Stimulated activated CD4-positive, alpha-beta T cell treated with anti-CD3 and anti-CD28 coated beads, Interleukin-2, amount 100 ng/mL, for 24 hours (primary cell): ENCODE data around the gene SCNM1.
A peak's percentile ranks its signal among the peaks of the same experiment; 100 is the strongest.
"Not testable (repeated sequence)": the region's sequence is repeated elsewhere in the genome, so short reads cannot be mapped to it uniquely, and the experiment has no call there.

Experiments
- DNase-seq, 2 donors: peaks; one replicate each; pipeline ENCODE4 v3.0.0-alpha.2; 2020

The SCNM1 gene

GRCh38 chr1:151147132-151147503 lies 18.8 kb upstream of the SCNM1 start:
- no peak for DNase-seq

- no peak for DNase-seq
These were observed 18.3 kb upstream of the SCNM1 start for GRCh38 chr1:151147665-151148064.

DNA sequence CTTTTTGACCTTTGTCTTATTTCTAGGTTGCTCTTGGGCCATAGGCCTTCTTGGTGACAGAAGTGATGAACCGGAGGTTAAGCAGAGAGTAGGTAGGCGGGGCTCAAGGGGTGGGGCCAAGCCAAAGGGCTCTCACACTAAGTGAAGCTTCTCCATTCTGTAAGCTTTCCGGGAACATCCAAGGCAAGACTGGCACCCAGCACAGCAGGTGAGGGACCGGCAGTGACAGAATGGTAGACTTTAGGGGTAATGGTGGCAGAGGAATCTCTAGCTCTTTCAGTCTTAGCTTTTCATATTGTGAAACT lies 9.5 kb upstream of the SCNM1 start, which contains the start of gene TNFAIP8L2:
Gene TNFAIP8L2, plus strand, starts transcription at position 135 of the 305 bp plus-strand sequence. CDS start 2,049 bp downstream, outside the sequence.
- peak; percentile 83 to 87 for DNase-seq

DNA sequence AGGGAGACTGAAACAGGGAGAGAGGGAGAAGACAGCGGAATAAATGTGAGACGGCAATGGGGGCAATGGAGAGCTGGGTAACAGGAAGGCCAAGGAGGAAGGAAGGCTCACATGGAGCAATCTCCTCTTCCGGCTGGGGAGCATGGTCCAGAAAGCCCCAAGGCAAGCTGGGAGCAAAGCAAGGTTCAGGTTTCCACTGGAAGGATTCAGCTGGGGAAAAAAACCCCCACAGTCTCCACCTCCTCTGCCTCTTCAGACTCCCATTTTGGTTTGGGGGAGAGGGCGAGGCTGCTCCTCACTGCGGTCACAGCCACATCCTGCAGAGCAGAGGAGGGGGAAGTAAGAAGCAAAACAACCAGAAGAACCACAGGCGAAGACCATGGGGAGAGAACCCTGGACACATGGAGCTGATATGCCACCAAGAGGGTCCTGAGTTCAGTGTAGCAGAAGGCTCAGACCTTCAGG lies 8.8 kb upstream of the SCNM1 start:
- peak; percentile 64 to 69 for DNase-seq

GRCh38 chr1:151158326-151158725 lies 7.6 kb upstream of the SCNM1 start:
- DNase-seq, result peak; percentile 63 to 67

DNA sequence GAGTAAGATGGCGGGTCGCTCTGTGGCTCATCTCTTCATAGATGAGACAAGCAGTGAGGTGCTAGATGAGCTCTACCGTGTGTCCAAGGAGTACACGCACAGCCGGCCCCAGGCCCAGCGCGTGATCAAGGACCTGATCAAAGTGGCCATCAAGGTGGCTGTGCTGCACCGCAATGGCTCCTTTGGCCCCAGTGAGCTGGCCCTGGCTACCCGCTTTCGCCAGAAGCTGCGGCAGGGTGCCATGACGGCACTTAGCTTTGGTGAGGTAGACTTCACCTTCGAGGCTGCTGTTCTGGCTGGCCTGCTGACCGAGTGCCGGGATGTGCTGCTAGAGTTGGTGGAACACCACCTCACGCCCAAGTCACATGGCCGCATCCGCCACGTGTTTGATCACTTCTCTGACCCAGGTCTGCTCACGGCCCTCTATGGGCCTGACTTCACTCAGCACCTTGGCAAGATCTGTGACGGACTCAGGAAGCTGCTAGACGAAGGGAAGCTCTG lies 7.1 kb upstream of the SCNM1 start:
- peak in 1 of 2 donors; percentile 20 for DNase-seq

DNA sequence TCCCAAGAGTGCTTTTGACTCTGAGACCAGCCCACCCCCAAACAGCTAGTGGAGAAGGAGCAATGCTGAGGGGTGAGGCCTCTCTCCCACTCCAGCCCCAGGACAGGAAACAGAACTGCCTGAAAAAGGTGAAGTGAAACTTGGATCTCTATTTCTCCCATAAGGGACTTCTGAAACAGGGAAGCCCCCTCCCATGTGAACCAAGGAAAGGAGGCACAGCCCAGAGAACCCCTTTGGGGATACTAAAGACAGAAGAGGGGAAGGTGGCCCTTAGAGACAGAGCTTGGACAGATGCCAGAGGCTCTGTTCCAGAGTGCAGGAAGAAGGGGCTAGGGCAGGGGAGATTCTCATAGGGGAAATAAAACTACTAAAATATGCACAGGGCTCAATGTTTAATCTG lies 6.6 kb upstream of the SCNM1 start:
- DNase-seq, result no peak

GRCh38 chr1:151164732-151165280 lies 1.1 kb upstream of the SCNM1 start:
- no peak for DNase-seq

- peak in 1 of 2 donors; percentile 24 for DNase-seq
These were observed 635 bp upstream of the SCNM1 start for GRCh38 chr1:151165281-151165737.

GRCh38 chr1:151166505-151166956 lies 587 bp downstream of the SCNM1 start:
- DNase-seq, result no peak

- no peak for DNase-seq
These were observed 1.2 kb downstream of the SCNM1 start for GRCh38 chr1:151167116-151167515.

DNA sequence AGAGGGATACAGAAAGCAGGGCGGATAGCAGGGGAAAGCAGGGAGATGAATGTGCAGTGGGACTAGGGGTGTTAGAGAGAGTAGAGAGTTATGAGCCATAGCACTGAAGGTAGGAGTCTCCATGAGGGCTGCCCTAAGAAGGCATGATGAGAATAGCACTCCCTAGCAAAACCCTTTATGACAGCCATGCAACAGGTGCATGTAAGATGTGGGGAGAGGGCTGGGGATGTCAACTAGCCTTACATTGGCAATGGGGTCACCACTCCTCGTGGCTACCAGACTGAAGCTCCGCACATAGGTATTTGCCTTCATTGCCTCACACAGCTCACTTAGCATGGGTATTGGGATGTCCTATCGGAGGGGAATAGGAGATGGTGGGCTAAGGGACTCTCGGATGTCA lies 5.2 kb downstream of the SCNM1 start:
- DNase-seq, result no peak

DNA sequence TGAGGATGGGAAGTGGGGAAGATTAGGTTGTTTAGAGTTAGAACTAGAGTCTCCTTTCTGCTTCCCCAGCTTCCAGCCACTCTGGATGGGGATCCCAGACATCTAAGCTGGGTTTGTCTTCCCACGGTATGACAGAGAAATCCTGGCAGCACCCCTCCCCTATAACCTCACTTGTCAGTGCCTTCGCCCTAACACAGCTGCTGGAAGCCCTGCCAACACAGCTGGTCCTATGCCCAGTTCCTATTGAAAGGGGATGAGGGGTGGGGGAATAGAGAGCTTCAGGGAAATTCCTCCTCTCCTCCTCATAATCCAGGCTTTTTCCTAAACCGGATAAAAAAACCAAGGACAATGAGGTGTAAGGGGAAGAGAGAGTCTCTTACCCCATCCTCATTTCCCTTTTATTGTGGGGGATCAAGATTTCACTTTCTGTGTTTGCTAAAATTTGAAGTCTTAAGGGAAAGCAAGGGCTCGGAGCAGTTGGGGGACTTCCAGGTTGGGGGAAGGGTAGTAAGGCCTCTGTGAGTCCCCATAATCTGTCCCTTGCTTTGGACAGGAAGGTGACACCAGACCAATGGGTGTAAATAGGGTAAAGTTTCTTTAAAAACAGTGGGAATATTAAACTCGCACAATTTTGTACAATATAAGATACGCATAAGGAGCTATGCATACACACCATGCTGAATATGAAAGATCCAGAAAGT lies 9.2 kb downstream of the SCNM1 start:
- no peak for DNase-seq

DNA sequence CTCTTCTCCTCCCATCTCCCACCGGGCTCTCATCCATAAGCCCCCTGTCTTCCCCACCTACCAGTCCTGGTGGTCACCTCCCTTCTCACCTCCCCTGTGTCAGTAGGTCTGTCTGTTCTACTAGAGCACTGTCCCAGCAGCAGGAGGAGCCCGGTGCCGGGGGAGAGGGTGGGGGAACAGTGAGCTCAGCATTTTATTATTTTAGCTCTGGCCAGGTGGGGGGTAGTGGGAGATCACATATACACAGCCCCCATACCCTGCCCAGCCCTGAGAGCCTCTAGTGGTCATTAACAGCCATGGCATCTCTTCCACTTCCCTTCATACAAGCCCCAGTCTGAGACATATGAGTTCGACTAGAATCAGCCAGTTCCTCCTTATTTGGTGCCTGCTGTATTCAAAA lies 9.9 kb downstream of the SCNM1 start, which contains the start of gene TMOD4:
Gene TMOD4, minus strand, starts transcription at position 119 of the 400 bp plus-strand sequence. CDS start 1,106 bp downstream, outside the sequence.
- no peak for DNase-seq

GRCh38 chr1:151176514-151177045 lies 10.6 kb downstream of the SCNM1 start:
- DNase-seq, result no peak

DNA sequence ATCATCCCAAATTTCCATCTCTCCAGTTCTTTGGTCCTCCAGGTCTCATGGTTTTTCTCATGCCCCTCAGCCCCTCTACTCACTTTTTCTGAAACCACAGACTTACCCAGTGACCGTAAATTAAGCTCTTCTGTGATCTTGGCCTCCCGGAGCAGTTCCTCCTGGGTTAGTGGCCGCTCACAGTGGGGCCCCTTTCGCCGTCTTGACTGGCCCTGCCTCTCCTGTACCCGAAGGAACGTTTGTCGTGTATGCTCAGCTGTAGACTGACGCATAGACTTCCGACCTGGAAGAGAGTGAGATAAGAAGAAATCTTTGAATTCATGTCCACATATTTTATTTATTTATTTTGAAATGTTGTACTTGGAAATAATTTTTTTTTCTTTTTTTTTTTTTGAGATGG lies 18.3 kb downstream of the SCNM1 start:
- DNase-seq, result no peak

GRCh38 chr1:151187205-151187604 lies 21.3 kb downstream of the SCNM1 start:
- DNase-seq, result no peak

DNA sequence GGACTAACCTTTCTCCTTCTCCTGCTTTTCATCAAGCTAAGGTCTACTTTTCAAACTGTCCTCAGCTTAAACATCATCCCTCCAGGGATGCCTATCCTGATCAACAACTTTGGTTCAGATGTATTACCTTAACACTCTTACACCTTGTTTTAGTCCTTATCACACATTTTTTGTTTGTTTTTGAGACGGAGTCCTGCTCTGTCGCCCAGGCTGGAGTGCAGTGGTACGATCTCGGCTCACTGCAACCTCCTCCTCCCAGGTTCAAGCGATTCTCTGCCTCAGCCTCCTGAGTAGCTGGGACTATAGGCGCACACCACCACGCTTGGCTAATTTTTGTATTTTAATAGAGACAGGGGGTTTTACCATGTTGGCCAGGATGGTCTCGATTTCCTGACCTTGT lies 22.7 kb downstream of the SCNM1 start:
- DNase-seq, result not testable (repeated sequence)

DNA sequence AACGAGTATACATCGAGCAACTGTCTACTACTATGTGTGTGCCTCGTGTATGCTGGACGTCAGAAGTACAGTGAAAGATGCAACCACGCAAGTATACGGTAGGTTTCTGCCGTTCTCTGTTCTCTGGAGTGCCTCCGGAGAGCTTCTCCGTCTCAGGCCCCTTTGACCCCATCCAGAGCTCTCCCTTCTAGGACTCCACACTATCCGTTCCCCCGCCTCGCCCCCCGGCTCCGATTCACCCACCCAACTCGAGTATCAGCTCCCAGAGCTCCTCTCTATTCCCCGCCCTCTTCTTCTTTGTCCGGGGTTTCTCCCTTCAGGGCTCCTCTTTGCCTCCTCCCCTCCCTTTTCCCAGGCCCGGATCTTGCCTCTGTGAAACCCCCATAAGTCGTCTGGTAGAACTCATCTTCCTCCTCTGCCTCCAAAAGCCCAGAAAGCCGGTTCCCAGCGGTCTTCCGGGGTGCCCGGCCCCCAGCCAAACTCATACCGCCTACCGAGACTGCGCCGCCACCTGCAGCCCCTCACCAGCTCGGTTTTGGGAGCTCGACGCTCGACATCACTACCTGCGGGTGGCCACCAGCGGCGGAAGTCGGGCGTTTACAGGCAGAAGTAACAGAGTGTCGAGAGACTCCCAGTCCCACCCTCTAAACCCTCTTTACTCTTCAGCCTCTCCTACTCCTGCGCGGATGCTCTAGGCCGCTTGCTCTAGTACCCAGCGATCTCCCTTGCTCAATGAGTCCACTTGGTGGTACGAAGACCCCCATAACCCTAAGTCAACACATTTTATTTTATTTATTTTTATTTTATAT lies 23.9 kb downstream of the SCNM1 start, which contains the start of gene VPS72:
Gene VPS72, minus strand, starts transcription at position 561 of the 809 bp plus-strand sequence. Its CDS starts 76 bp downstream, at position 485.
- DNase-seq, result peak; percentile 86

GRCh38 chr1:151192047-151192446 lies 26.1 kb downstream of the SCNM1 start:
- DNase-seq, result no peak

DNA sequence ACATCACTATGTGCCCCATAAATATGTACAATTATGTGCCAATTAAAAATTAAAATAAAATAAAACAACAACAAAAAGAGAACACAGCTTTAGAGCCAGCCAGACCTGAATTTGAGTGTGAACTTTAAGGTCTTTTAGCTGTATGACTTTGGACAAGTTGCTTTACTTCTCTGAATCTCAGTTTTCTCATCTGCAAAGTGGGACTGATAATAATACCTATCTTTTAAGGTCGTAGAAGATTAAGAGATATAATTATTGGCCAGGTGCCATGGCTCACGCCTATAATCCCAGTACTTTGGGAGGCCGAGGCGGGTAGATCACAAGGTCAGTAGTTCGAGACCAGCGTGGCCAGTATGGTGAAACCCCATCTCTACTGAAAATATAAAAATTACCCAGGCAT lies 27.4 kb downstream of the SCNM1 start:
- no peak for DNase-seq

DNA sequence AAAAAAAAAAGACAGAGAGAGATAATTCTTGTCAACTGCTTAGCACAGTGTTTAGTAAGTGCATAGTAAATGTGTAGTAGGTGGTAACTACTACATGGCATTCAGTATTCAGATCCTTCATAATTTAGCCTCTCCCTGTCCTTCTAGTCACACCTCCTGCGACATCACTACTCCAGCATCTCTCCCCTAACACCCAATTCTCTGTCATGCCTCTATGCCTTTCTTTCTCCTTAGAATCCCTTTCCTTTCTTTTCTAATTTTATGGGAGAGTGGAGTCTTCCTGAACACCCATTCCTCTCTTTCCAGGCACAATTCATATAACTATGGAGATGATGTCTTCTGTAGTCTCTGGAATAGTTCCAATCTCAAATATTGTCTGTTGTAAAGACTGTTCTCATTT lies 27.9 kb downstream of the SCNM1 start:
- DNase-seq, result no peak
